ENCODE data around the gene PGD.

DNA sequence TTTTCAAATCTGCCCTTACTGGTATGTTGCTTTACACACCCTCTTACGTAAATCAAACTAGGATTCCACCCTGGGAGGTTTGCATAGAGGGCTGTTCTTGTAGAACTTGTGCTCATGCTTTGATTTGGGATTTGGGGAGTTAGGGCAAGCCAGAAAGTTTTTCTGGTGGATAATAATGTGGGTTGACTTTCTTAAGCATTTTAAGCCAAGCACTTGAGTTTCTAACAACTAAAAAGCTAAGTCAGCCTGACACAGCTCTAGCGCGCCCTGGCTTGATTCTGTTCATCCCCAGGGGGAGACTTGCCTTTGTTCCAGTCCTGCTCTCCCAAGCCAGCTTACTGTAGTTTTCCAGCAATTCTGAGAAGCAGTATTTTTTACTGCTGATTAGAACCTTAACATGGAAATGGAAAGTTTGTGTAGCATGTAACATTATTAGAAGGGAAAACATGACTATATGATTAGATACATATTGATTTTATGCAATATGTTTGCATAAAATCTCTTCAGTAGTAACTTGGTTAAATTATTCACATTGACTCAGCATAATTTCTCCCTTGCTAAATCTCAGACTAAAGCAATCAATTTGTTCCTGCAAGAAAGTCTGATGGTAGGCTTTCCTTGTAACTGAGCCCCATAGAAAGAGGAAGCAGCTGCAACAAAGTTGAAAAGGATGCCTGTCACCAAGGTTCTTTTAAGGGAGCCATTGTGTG, 11.0 kb upstream of the PGD start:
- TF ChIP-seq, protein P1, sequence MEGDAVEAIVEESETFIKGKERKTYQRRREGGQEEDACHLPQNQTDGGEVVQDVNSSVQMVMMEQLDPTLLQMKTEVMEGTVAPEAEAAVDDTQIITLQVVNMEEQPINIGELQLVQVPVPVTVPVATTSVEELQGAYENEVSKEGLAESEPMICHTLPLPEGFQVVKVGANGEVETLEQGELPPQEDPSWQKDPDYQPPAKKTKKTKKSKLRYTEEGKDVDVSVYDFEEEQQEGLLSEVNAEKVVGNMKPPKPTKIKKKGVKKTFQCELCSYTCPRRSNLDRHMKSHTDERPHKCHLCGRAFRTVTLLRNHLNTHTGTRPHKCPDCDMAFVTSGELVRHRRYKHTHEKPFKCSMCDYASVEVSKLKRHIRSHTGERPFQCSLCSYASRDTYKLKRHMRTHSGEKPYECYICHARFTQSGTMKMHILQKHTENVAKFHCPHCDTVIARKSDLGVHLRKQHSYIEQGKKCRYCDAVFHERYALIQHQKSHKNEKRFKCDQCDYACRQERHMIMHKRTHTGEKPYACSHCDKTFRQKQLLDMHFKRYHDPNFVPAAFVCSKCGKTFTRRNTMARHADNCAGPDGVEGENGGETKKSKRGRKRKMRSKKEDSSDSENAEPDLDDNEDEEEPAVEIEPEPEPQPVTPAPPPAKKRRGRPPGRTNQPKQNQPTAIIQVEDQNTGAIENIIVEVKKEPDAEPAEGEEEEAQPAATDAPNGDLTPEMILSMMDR (conservative IDR thresholded peaks at IDR 0.05; ENCODE audit: low read depth in 2 of 2), result no peak
- no peak for TF ChIP-seq EZH2phosphoT487 (IDR thresholded peaks at IDR 0.05; ENCODE audit: unreplicated experiment)
- no peak for TF ChIP-seq EZH2 (IDR thresholded peaks at IDR 0.05; ENCODE audit: low read depth, unreplicated experiment)
- TF ChIP-seq STAT1 (IDR thresholded peaks at IDR 0.05; ENCODE audit: unreplicated experiment), result no peak
- TF ChIP-seq POLR2AphosphoS5 (IDR thresholded peaks at IDR 0.05; ENCODE audit: low read depth), result no peak
- no peak for TF ChIP-seq ZNF331 (CRISPR knock-in tag; IDR thresholded peaks at IDR 0.05; ENCODE audit: low read depth)
- TF ChIP-seq CREB1 (CRISPR knock-in tag; IDR thresholded peaks at IDR 0.05; ENCODE audit: low read depth), result no peak
- TF ChIP-seq, protein P2, sequence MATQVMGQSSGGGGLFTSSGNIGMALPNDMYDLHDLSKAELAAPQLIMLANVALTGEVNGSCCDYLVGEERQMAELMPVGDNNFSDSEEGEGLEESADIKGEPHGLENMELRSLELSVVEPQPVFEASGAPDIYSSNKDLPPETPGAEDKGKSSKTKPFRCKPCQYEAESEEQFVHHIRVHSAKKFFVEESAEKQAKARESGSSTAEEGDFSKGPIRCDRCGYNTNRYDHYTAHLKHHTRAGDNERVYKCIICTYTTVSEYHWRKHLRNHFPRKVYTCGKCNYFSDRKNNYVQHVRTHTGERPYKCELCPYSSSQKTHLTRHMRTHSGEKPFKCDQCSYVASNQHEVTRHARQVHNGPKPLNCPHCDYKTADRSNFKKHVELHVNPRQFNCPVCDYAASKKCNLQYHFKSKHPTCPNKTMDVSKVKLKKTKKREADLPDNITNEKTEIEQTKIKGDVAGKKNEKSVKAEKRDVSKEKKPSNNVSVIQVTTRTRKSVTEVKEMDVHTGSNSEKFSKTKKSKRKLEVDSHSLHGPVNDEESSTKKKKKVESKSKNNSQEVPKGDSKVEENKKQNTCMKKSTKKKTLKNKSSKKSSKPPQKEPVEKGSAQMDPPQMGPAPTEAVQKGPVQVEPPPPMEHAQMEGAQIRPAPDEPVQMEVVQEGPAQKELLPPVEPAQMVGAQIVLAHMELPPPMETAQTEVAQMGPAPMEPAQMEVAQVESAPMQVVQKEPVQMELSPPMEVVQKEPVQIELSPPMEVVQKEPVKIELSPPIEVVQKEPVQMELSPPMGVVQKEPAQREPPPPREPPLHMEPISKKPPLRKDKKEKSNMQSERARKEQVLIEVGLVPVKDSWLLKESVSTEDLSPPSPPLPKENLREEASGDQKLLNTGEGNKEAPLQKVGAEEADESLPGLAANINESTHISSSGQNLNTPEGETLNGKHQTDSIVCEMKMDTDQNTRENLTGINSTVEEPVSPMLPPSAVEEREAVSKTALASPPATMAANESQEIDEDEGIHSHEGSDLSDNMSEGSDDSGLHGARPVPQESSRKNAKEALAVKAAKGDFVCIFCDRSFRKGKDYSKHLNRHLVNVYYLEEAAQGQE (IDR thresholded peaks at IDR 0.05; ENCODE audit: unreplicated experiment), result no peak
- TF ChIP-seq ZNF114 (CRISPR knock-in tag; IDR thresholded peaks at IDR 0.05), result no peak
- TF ChIP-seq JUNB (IDR thresholded peaks at IDR 0.05; ENCODE audit: unreplicated experiment), result no peak
- TF ChIP-seq, protein P3, sequence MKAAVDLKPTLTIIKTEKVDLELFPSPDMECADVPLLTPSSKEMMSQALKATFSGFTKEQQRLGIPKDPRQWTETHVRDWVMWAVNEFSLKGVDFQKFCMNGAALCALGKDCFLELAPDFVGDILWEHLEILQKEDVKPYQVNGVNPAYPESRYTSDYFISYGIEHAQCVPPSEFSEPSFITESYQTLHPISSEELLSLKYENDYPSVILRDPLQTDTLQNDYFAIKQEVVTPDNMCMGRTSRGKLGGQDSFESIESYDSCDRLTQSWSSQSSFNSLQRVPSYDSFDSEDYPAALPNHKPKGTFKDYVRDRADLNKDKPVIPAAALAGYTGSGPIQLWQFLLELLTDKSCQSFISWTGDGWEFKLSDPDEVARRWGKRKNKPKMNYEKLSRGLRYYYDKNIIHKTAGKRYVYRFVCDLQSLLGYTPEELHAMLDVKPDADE (IDR thresholded peaks at IDR 0.05), result no peak
- TF ChIP-seq NANOG (IDR thresholded peaks at IDR 0.05; ENCODE audit: borderline replicate concordance), result no peak
- TF ChIP-seq, protein P4, sequence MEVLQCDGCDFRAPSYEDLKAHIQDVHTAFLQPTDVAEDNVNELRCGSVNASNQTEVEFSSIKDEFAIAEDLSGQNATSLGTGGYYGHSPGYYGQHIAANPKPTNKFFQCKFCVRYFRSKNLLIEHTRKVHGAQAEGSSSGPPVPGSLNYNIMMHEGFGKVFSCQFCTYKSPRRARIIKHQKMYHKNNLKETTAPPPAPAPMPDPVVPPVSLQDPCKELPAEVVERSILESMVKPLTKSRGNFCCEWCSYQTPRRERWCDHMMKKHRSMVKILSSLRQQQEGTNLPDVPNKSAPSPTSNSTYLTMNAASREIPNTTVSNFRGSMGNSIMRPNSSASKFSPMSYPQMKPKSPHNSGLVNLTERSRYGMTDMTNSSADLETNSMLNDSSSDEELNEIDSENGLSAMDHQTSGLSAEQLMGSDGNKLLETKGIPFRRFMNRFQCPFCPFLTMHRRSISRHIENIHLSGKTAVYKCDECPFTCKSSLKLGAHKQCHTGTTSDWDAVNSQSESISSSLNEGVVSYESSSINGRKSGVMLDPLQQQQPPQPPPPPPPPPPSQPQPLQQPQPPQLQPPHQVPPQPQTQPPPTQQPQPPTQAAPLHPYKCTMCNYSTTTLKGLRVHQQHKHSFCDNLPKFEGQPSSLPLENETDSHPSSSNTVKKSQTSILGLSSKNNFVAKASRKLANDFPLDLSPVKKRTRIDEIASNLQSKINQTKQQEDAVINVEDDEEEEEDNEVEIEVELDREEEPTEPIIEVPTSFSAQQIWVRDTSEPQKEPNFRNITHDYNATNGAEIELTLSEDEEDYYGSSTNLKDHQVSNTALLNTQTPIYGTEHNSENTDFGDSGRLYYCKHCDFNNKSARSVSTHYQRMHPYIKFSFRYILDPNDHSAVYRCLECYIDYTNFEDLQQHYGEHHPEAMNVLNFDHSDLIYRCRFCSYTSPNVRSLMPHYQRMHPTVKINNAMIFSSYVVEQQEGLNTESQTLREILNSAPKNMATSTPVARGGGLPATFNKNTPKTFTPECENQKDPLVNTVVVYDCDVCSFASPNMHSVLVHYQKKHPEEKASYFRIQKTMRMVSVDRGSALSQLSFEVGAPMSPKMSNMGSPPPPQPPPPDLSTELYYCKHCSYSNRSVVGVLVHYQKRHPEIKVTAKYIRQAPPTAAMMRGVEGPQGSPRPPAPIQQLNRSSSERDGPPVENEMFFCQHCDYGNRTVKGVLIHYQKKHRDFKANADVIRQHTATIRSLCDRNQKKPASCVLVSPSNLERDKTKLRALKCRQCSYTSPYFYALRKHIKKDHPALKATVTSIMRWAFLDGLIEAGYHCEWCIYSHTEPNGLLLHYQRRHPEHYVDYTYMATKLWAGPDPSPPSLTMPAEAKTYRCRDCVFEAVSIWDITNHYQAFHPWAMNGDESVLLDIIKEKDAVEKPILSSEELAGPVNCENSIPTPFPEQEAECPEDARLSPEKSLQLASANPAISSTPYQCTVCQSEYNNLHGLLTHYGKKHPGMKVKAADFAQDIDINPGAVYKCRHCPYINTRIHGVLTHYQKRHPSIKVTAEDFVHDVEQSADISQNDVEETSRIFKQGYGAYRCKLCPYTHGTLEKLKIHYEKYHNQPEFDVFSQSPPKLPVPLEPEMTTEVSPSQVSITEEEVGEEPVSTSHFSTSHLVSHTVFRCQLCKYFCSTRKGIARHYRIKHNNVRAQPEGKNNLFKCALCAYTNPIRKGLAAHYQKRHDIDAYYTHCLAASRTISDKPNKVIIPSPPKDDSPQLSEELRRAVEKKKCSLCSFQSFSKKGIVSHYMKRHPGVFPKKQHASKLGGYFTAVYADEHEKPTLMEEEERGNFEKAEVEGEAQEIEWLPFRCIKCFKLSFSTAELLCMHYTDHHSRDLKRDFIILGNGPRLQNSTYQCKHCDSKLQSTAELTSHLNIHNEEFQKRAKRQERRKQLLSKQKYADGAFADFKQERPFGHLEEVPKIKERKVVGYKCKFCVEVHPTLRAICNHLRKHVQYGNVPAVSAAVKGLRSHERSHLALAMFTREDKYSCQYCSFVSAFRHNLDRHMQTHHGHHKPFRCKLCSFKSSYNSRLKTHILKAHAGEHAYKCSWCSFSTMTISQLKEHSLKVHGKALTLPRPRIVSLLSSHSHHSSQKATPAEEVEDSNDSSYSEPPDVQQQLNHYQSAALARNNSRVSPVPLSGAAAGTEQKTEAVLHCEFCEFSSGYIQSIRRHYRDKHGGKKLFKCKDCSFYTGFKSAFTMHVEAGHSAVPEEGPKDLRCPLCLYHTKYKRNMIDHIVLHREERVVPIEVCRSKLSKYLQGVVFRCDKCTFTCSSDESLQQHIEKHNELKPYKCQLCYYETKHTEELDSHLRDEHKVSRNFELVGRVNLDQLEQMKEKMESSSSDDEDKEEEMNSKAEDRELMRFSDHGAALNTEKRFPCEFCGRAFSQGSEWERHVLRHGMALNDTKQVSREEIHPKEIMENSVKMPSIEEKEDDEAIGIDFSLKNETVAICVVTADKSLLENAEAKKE (CRISPR knock-in tag; IDR thresholded peaks at IDR 0.05), result no peak

Measured in GM23338 (cell line).